GM15510 (cell line): ENCODE results near the gene KATNB1.

ENCODE experiments used
- POLR2A ChIP-seq: IDR thresholded peaks from 3 replicates; pipeline ENCODE4 v1.6.1; 2011; ENCODE audit warnings: borderline replicate concordance; ENCODE audit not compliant: insufficient read length; ENCODE audit errors: extremely low read depth

KATNB1 gene

GRCh38 chr16:57773655-57774295 is 38.2 kb downstream of the KATNB1 start:
- no peak for TF ChIP-seq POLR2A

GRCh38 chr16:57774705-57775285 is 39.2 kb downstream of the KATNB1 start:
- no peak for TF ChIP-seq POLR2A

GRCh38 chr16:57775661-57776469 is 40.3 kb downstream of the KATNB1 start:
- no peak for TF ChIP-seq POLR2A

GRCh38 chr16:57778658-57779057 is 43.1 kb downstream of the KATNB1 start:
- TF ChIP-seq POLR2A, result no peak

- no peak for TF ChIP-seq POLR2A
These were observed 45.8 kb downstream of the KATNB1 start for GRCh38 chr16:57781349-57781740.

GRCh38 chr16:57781741-57782606 is 46.4 kb downstream of the KATNB1 start:
- no peak for TF ChIP-seq POLR2A

GRCh38 chr16:57783116-57783515 is 47.5 kb downstream of the KATNB1 start:
- no peak for TF ChIP-seq POLR2A

GRCh38 chr16:57783883-57784282 is 48.3 kb downstream of the KATNB1 start:
- no peak for TF ChIP-seq POLR2A

- no peak for TF ChIP-seq POLR2A
These were observed 48.8 kb downstream of the KATNB1 start for GRCh38 chr16:57784334-57784733.

- TF ChIP-seq POLR2A, result no peak
These were observed 49.8 kb downstream of the KATNB1 start for GRCh38 chr16:57785385-57785784.

GRCh38 chr16:57785924-57786323 is 50.4 kb downstream of the KATNB1 start:
- TF ChIP-seq POLR2A, result no peak

- no peak for TF ChIP-seq POLR2A
These were observed 51.3 kb downstream of the KATNB1 start for GRCh38 chr16:57786632-57787518.

GRCh38 chr16:57787519-57787905 is 51.9 kb downstream of the KATNB1 start:
- no peak for TF ChIP-seq POLR2A
